Endothelial cell of hepatic sinusoid (primary cell): Measurements from ENCODE around the gene MRPS34.
"Not testable (repeated sequence)": the region's sequence is repeated elsewhere in the genome, so short reads cannot be mapped to it uniquely, and the experiment has no call there.

Experiments
- in situ Hi-C: cut with HindIII; loops from 2 replicates; pipeline ENCODE4 v1.10.0; 2017; ENCODE audit warnings: low sequenced_read_pairs

The MRPS34 gene

DNA sequence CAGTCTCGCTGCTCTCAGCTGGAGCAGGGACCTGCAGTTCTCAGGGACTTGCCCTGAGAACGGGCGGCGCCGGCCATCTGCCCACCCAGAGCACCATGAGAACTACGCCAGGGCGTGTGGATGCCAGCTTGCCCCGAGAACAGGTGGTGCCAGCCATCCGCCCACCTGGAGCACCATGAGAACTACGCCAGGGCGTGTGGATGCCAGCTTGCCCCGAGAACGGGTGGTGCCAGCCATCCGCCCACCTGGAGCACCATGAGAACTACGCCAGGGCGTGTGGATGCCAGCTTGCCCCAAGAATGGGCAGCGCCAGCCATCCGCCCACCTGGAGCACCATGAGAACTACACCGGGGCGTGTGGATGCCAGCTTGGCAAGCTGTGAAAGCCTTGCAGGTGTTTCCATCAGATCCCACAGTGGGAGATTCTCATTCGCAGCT is 40.4 kb downstream of the MRPS34 start:
- in situ Hi-C loops = not testable (repeated sequence)

DNA sequence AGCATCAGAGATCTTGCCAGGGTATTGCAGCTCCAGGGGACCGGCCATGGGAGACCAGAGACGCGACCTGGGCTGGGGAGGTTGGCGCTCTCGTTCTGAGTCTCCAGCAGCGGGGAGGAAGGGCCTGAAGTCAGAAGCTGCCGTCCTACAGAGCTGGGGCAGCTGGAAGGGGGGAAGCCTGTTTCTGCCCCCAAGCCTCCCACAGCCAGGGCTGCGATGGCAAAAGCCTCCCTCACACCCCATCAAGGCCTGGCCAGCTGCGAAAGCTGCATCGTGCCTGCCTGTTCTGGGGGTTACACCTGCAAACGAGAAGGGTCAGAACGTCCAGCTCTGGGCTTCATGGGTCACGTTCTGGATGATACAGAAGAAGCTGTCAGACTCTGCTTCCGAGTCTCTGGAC is 40.9 kb downstream of the MRPS34 start:
- in situ Hi-C loops = no loop called here

DNA sequence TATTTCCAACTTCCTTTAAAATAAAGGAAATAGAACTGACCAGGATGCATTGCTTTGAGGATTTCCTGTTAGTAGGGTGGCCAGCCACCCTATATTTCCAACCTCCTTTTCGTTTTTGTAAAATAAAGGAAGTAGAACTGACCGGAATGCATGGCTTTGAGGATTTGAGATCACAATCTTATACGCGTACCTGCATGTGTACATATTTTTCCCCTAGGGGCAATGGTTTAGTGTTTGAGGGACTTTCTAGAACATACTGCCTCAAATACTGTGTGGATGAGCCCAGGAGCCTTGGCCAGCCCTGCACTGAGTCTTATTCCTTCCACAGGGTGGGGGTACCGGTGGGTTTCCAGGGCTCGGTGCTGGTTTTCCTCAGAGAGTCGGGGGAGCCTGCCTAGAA is 41.3 kb downstream of the MRPS34 start:
- in situ Hi-C loops = no loop called here

DNA sequence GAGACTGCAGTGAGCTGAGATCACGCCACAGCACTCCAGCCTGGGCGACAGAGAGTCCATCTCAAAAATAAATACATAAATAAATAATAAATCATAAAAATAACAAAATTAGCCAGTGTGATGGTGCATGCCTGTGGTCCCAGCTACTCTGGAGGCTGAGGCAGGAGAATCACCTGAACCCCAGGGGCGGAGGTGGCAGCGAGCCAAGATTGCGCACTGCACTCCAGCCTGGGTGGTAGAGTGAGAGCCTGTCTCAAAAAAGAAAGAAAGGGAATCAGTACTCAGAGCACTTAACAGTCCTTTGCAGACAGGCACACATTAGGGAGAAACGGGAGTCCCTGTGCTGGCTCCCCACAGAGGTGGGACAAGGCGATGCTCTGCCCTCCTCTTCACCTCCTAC is 41.9 kb downstream of the MRPS34 start:
- in situ Hi-C loops = no loop called here

DNA sequence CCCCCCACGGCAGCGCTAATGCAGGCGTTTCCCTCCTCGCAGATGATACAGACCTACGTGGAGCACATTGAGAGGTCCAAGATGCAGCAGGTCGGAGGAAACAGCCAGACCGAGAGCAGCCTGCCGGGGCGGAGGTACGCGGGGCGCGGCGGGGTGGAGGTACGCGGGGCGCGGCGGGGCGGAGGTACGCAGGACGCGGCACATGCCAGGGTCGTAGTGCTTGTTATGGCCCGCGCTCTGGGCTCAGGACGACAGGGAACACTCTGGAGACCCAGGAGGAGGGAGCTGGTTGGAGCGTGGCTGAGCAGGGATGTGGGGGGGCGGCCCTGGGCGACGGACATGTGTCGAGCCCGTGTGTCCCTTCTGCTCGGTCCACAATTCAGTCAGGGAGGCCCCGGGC is 43.5 kb downstream of the MRPS34 start:
- in situ Hi-C loops = no loop called here

DNA sequence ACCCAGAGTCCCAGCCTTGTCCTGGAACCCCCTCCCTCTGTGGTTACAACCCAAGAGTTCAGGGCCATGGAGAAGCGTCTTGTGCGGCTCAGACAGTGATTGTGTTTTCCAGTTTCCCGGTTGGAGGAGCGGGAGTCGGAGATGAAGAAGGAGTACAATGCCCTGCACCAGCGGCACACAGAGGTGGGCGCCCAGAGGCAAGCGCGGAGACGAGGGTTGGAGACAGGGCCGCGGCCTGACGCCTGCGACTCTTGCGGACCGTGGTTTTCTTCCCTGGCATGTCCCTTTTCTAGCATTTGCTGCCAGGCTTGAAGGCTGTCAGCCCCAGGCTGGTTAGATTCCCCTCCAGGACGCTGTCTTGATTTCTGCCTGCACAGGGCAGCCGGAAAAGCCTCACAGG is 43.9 kb downstream of the MRPS34 start:
- in situ Hi-C loops = no loop called here

DNA sequence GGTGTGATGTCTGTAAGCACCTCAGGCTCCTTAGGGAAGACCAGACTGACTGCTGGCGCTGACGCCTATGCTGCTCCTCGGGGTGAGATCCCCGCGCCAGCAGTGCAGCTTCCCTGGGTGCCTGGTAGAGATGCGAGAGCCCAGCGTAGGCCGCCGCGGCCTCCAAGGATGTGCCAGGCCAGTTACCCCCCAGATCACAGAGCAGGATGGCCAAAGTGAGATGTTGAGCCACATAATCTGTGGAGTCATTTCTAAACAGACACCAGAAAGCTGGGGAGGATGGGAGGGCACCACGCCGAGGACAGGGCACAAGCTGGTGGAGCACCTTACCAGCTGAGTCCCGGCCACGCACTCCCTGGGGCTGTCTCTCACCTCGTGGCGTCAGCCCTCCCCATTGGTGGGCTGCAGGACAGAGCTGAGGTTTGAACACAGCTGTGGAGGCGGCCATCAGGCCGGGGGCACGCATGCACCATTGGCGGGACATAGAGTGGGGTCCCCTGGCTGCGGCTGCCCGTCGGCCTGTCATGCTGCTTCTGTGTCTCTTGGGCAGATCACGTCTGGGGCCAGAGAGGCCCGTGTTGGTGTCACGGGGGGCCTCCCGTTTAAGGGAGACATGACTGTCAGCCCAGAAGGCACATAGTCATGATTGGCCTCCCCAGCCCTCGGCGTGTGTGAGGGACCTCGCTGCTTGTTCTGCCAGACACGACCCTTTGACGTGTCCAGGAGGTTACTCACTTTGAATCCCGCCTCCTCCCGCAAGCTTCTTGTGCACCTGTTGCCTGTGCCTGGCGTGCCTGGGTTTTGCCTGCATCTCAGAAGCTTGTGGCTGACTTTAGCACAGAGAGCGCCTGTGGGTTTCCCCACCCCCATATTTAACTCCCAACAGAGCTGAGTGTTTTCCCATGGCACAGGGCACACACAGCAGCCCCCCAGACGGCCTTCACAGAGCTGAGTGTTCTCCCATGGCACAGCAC is 45.0 kb downstream of the MRPS34 start:
- in situ Hi-C loops = no loop called here

DNA sequence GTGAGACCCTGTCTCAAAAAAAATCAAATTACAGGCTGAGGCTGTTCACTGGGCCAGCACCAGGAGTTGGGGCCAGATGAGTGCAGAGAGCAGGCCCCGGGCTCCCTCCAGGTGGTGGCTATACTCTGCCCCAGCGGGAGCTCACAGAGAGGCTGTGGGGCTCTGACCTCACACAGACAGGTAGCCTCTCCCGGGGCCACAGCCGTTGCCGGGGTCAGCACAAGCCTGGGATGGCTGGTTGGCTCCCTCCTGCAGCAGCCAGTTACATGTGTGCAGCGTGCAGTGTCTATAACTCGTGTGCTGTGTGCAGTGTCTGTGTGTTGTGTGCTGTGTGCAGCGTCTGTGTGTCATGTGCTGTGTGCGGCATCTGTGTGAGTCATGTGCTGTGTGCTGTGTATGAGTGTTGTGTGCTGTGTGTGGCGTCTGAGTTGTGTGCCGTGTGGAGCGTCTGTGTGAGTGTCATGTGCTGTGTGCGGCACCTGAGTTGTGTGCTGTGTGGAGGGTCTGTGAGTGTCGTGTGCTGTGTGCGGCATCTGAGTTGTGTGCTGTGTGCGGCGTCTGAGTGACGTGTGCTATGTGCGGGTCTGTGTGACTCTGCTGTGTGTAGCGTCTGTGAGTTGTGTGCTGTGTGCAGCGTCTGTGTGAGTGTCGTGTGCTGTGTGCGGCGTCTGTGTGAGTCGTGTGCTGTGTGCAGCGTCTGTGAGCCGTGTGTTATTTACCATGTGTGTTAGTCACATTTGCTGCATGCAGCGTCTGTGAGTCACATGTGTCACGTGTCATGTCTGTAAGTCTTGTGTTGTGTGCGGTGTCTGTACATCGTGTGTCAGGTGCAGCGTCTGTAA is 46.1 kb downstream of the MRPS34 start:
- in situ Hi-C loops = no loop called here

DNA sequence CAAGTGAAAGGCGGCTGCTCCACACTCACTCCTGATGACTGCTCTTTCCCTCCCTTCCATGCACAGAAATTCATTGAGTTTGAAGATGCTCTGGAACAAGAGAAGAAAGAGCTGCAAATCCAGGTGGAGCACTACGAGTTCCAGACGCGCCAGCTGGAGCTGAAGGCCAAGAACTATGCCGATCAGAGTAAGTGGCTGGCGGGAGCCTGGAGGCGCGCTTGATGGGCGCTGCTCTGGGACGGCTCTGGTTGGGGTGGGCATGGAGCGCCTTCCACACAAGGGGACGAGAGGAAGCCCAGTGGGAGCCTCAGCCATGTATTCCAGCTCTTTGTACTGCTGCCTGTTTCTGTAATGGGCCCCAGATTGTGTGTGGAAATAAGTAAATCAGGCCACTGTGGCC is 48.4 kb downstream of the MRPS34 start:
- in situ Hi-C loops = no loop called here

DNA sequence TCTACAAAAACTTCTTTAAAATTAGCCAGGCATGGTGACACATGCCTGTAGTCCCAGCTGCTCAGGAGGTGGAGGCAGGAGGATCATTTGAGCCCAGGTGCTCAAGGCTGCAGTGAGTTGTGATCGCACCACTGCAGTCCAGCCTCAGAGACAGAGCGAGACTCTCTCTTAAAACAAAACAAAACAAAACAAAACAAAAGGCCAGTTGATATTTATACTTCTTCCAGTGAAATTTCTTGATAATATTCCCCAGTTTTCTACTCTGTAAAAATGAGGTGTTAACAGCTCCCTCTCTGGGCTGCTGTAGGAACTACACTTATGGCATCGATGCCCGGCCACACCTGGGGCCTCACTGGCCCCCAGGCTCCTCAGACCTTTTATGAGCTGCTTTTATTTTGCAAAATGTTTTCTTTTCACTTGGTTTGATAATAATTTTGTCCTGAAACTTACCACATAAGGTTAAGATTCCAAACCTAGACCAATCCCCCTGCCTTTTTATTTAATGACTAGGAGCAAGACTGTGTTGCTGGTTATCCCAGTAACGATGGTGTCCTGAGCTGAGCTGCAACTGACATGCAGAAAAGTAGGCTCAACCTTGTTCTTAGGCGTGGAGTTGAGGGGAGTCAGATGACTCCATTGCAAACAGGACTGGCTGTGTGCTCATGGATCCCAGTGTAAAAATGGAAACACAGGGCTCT is 49.3 kb downstream of the MRPS34 start:
- in situ Hi-C loops = no loop called here
